HG03439 (cell line): Measurements from ENCODE around the gene OR1F1.
"Not testable (repeated sequence)": the region's sequence is repeated elsewhere in the genome, so short reads cannot be mapped to it uniquely, and the experiment has no call there.

Experiments used
- ATAC-seq: cut with Tn5 transposase; IDR thresholded peaks from one replicate; pipeline ENCODE4 v1.9.1; 2021; ENCODE audit warnings: mild to moderate bottlenecking, moderate library complexity; ENCODE audit not compliant: unreplicated experiment

The OR1F1 gene

DNA sequence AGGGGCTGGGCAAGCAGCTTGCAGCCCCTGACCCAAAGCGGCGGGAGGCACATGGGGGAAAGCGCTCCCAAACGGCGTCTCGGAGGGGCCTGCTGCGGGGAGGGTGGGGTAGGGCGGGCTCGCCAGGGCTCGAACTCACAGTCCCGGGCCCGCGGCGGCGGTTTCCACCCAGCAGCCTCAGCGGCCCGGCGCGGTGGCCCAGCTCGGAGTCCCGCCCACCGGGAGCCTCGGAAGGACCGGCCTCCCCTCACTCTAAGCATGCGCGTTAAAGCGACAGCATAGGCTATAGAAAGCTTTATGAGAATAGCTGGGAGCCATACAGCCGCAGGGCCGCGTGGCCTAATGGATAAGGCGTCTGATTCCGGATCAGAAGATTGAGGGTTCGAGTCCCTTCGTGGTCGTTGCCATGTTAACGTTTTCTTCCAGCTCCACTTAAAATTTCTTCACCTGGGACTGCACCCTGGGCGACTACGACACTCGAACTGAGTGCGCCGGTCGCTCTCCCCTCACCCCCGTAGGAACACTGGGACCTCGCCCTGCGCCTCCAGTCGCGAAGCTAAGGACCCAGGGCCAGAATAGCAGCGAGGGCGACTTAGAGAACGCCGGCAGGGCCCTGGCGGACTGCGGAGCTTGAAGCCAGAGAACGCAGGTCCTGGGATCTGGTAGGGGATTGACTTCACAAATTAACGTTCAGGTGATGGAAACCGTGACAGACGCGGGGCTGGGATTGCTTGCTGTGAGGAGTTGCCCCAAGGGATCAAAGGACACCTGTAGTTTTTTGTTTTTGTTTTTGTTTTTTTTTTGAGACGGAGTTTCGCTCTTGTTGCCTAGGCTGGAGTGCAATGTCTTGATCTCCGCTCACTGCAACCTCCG is 37.4 kb upstream of the OR1F1 start:
- peak; percentile 74 for ATAC-seq

DNA sequence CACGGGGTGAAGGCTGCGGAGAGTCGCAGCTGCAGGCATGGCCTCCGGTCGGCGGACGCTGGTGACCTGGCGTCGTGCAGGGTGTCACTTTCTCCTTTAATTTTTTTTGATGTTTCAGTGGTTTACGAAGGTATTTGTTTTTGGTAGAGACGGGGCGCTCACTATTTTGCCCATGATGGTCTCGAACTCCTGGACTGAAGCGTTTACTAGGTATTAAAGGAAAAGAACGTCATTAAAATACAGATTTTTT is 36.1 kb upstream of the OR1F1 start:
- ATAC-seq = no peak

GRCh38 chr16:3152277-3152990 is 35.6 kb upstream of the OR1F1 start:
- ATAC-seq = no peak

DNA sequence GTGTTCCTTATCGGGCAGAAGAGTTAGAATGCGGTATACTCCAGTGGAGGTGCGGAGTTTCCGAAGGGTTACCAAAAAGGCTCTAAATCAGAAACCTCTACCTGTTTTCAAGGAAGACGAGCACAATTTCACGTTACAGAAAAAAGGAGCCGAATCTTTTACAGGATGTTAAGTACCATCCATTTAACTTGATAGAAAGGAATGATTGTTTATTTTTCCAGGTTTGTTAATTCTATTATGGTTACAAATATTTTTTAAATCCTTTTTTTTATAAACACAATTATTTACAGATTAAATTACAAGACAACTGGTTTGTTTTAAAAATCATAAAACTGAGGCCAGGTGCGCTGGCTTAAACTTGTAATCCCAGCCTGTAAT is 35.0 kb upstream of the OR1F1 start:
- ATAC-seq = no peak

DNA sequence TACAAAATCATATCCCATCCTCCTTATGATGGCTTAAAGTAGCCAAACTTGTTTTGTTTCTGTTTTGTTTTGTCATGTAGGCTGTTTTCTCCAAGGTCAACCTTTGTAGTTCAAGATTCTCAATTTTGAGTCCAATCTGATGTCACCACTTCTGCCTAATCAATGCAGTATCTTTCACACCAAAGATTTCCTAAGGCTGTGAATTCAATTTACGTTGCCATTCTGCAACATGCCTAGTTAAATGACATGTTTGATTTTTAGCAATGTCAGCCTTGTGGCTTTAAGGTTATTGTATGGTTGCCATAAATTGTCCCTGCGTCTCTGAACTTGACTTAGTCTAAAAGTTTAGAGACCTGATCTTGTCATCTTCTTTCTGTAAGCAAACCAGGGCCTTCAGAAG is 32.8 kb upstream of the OR1F1 start:
- no peak for ATAC-seq

- ATAC-seq = no peak
Observed at GRCh38 chr16:3155972-3156371, 32.0 kb upstream of the OR1F1 start.

- no peak for ATAC-seq
Observed at GRCh38 chr16:3157229-3158025, 30.6 kb upstream of the OR1F1 start.

DNA sequence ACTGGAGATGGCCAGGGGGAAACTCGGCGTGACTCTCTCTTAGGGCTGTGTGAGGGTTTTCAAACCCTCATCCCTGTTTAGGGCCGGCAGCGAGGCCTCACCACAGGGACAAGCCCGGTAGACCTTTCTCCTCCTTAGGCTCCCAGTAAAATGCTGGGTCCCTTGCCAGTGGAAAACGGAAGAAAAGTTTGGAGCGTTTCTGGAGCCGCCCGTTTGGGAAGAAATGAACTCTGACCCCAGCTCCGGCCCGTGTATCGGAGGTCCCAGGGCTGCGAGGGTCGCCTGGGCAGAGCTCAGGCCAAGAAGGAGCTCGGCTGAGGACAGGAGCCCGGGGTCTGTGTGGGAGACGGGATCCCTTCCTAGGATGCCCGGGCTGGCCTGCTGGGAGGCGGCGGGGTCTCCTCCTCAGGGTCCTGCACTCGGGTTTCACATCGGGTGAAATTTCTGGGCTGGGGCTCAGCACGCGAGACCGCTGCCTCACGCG is 29.9 kb upstream of the OR1F1 start:
- peak; percentile 15 for ATAC-seq

DNA sequence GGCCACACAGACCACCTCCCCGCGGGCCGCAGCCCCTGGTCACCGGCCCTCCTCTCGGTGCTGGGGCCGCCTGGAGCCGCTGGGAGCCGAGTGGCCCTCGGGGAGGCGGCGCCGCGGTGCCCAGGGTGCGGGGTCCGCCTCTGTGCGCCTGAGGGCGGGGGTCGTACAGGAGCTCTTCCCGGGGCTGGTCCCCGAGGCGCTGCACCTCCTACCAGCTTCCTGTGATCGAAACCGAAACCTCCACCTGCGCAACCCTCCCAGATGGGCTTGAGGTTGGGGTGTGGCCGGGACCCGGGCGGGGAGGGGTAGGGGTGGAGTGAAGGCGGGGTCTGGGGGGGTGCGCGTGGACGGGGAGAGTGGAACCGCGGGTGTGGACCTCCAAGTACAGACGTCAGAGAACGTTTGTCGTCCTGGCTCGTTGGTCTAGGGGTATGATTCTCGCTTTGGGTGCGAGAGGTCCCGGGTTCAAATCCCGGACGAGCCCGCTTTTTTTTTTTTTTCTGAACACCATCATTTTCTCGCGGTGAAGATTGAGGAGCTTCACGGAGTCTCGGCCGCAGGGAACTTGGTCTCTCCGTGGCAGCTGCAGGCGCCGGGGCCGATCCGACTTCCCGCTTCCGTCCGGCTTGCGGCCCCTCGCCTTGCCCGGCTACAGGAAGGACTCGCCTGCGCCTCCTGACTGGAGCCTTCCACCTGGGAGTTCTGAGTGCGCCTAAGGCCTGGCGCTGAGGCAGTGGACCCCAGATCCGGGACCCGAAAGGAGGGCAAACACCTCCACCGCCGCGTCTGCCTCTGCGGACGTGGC is 29.3 kb upstream of the OR1F1 start:
- peak; percentile 41 for ATAC-seq

GRCh38 chr16:3161235-3162018 is 26.6 kb upstream of the OR1F1 start:
- ATAC-seq = no peak

DNA sequence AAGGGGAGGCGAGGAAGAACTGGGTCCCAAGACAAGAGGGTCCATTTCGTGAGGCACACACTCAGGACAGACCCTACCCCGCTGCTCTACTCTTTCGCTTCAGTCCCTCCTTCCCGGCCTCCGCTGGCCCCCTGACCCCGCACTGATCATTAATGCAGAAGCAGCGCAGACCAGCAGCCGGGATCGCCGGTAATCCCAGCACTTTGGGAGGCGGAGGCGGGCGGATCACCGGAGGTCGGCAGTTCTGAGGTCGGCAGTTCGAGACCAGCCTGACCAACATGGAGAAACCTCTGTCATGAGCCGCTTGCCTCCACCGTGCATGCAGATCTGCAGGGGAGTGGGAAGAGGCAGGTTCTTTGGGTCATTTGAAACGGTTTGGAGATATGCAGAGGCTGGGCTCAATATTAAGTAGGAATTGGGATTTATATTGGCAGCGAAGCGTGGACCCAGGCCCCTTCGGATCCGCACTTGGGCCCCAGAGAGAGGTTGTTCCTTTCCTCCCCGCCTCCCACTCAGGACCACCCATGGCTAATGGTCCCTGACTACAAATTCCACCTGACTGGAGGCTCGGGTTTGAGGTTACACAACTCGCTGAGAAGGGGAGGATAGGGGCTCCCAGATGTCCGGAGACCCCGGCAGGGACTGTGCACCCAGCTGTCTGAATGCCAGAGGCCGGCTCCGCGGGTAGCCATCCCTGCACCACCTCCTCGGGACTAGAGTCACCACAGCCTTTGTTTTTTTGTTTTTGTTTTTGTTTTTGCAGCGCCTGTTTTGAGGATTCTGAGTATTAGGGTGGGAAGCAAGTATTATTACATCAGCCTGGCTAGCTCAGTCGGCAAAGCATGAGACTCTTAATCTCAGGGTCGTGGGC is 23.6 kb upstream of the OR1F1 start:
- ATAC-seq = no peak

- no peak for ATAC-seq
Observed at GRCh38 chr16:3165111-3165822, 22.7 kb upstream of the OR1F1 start.

DNA sequence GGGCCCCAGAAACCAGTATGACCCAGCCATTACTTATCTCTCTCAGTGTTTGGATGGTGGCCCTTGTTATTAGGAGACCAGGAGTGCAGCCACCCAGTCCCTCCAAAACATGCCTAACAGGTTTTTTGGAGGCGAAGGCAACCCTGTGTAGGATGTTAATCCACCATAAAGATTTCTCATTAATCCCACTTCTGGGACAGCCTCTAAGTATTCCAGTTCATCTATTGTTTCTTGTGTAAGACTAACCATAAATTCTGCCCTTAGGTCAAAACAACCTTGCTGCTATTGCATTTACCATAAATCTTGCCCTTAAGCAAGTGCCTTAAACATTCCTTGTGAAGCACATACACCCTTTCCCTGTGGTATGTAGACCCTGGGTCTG is 21.5 kb upstream of the OR1F1 start:
- no peak for ATAC-seq

DNA sequence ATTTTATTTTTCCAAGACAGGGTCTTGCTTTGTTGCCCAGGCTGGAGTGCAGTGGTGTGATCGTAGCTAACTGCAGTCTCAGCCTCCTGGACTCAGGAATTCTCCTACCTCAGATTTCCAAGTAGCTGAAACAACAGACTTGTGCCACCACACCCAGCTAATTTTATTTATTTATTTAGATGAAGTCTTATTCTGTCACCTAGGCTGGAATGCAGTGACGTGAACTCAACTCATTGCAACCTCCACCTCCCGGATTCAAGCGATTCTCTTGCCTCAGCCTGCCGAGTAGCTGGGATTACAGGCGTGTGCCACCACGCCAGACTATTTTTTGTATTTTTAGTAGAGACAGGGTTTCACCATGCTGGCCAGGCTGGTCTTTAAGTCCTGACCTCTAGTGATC is 19.3 kb upstream of the OR1F1 start:
- ATAC-seq = not testable (repeated sequence)

DNA sequence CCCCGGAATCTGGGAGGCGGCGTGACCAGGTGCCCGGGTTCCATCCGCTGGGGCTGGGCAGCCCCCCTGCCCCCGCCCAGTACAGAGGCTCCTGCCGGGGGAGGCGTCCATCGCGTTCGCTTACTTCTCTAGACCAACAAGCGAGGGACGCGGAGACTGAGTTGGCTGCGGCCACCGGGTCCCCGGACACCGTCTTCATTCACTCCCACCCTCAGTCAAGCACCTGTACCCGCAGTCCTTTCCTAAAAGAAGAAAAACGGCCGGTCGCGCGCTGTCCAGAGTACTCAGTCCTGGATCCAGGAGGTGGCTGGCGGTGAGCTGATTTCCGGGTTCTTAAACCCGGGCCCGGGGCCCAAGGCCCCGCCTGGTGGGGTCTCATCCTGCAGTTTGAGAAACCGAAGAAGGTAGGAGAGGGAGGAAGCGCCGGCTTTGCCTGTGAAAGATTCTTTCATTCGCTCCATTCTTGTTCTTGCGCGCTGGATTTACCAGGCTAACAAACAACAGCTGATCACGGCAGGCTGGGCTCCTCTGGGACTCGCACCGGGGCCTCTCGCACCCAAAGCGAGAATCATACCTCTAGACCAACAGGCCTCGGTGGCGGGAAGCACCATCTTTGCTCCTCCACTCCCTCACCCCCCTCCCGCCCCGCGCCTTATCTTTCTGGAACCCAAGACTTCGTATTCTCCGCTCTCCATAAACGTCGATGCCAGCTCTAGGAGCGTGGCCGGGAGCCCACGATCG is 17.4 kb upstream of the OR1F1 start:
- no peak for ATAC-seq

DNA sequence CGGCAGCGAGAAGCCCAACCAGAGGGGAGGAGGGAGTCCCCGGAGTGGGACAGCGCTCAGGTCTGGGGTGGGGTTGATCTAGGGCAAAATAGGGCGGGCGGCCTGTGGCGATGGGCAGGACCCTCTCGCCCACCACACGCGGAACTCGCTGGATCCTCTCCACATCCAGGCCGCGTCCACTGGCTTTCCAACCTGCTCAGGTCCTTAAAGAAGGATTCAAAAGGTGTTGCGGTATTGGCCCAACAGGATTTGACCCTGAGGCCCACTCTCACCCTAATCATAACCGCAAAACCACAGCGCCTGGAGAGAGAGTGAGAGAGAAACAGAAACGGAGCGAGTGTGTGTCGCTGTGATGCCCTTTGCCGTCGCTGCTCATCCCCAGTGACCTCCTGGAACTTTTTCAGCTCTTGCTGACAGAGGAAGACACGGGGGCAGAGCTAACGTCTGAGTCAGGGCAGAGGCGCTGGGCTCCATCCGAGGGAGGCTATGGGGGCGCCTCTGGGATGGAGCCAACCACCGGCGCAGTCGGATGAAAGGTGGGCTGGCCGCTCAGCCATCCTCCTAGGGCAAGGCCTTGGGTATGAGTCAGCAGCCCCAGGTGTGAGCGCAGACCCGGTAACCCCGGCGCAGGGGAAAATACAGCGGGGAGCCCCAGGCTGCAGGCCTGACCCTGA is 16.7 kb upstream of the OR1F1 start:
- ATAC-seq = no peak

GRCh38 chr16:3171855-3172593 is 16.0 kb upstream of the OR1F1 start:
- no peak for ATAC-seq
